WTC11 (cell line): ENCODE data around the gene IVNS1ABP. TPM values are rescaled to one million over a fixed set of nuclear protein-coding genes. Genes with fewer than 3 reads are reported as not detected.

Source experiments
- ATAC-seq: fragments of 200-7000 bp; cut with Tn5 transposase; 2 replicates; pipeline ENCODE4 v1.10.0; 2021; ENCODE audit warnings: mild to moderate bottlenecking, moderate library complexity
- CTCF ChIA-PET: fragments of 300-600 bp; sonication (Branson Sonifier 250); formaldehyde crosslinking; loops from one replicate; lab custom pipeline; 2021; ENCODE audit warnings: antibody characterized with exemption; lab: Charles Lee
- POLR2A ChIA-PET: fragments of 350-600 bp; sonication (Branson Sonifier 250); formaldehyde crosslinking; loops from one replicate; lab custom pipeline; 2021; ENCODE audit warnings: antibody characterized with exemption; lab: Charles Lee
- DNase-seq: peaks from one replicate; pipeline ENCODE4 v3.0.0; 2021; ENCODE audit warnings: low spot score
- H3K27ac Mint-ChIP-seq: 2 replicates; pipeline ENCODE4 v1.8.0; 2021; ENCODE audit warnings: mixed read lengths
- H3K27me3 Mint-ChIP-seq: 2 replicates; pipeline ENCODE4 v1.8.0; 2021; ENCODE audit warnings: low read depth, mild to moderate bottlenecking, moderate library complexity, mixed read lengths
- H3K36me3 Mint-ChIP-seq: 2 replicates; pipeline ENCODE4 v1.8.0; 2021; ENCODE audit warnings: mixed read lengths
- H3K4me1 Mint-ChIP-seq: 2 replicates; pipeline ENCODE4 v1.8.0; 2022; ENCODE audit warnings: mixed read lengths
- H3K4me3 Mint-ChIP-seq: 2 replicates; pipeline ENCODE4 v1.8.0; 2021; ENCODE audit warnings: mild to moderate bottlenecking, moderate library complexity, mixed read lengths
- H3K9me3 Mint-ChIP-seq: 2 replicates; pipeline ENCODE4 v1.8.0; 2021; ENCODE audit warnings: mixed read lengths
- CREM ChIP-seq: sonication (generic); formaldehyde crosslinking; IDR thresholded peaks from 2 replicates; pipeline ENCODE4 v1.8.1; 2022; ENCODE audit warnings: mild to moderate bottlenecking, missing genetic modification reagents, moderate library complexity
- FOXK1 ChIP-seq: sonication (generic); formaldehyde crosslinking; IDR thresholded peaks from 2 replicates; pipeline ENCODE4 v1.8.0; 2022; ENCODE audit warnings: mild to moderate bottlenecking, moderate library complexity, missing genetic modification reagents
- IRF2 ChIP-seq: sonication (generic); formaldehyde crosslinking; IDR thresholded peaks from 2 replicates; pipeline ENCODE4 v1.8.0; 2022; ENCODE audit warnings: low read depth, missing genetic modification reagents, borderline replicate concordance
- MAX ChIP-seq: sonication (generic); formaldehyde crosslinking; IDR thresholded peaks from 2 replicates; pipeline ENCODE4 v1.8.0; 2022; ENCODE audit warnings: mild to moderate bottlenecking, missing genetic modification reagents
- NFATC4 ChIP-seq: fragments of 250-450 bp; sonication (Bioruptor Pico); IDR thresholded peaks from 2 replicates; pipeline ENCODE4 v1.9.0; 2021; ENCODE audit warnings: mild to moderate bottlenecking
- NR3C1 ChIP-seq: sonication (generic); formaldehyde crosslinking; conservative IDR thresholded peaks from 2 replicates; pipeline ENCODE4 v1.8.1; 2023; ENCODE audit warnings: low read depth, mild to moderate bottlenecking, missing genetic modification reagents
- PRDM15 ChIP-seq: sonication (generic); formaldehyde crosslinking; IDR thresholded peaks from 2 replicates; pipeline ENCODE4 v1.8.0; 2022; ENCODE audit warnings: missing genetic modification reagents
- SMAD4 ChIP-seq: sonication (generic); formaldehyde crosslinking; IDR thresholded peaks from 2 replicates; pipeline ENCODE4 v1.8.0; 2022; ENCODE audit warnings: mild to moderate bottlenecking, missing genetic modification reagents
- SP1 ChIP-seq: sonication (generic); formaldehyde crosslinking; conservative IDR thresholded peaks from 2 replicates; pipeline ENCODE4 v1.8.1; 2022; ENCODE audit warnings: missing genetic modification reagents
- TP53 ChIP-seq: sonication (generic); formaldehyde crosslinking; IDR thresholded peaks from 2 replicates; pipeline ENCODE4 v1.8.1; 2023; ENCODE audit warnings: mild to moderate bottlenecking, missing genetic modification reagents
- ZNF263 ChIP-seq: sonication (generic); formaldehyde crosslinking; IDR thresholded peaks from 2 replicates; pipeline ENCODE4 v1.8.1; 2022; ENCODE audit warnings: low read depth, mild to moderate bottlenecking, moderate library complexity, missing genetic modification reagents
- ZNF281 ChIP-seq: sonication (generic); formaldehyde crosslinking; IDR thresholded peaks from 2 replicates; pipeline ENCODE4 v1.8.0; 2023; ENCODE audit warnings: mild to moderate bottlenecking, missing genetic modification reagents
- ZNF512 ChIP-seq: sonication (generic); formaldehyde crosslinking; IDR thresholded peaks from 2 replicates; pipeline ENCODE4 v1.8.1; 2022; ENCODE audit warnings: missing genetic modification reagents, borderline replicate concordance
- total RNA-seq: library from RNA; stranded (reverse); gene quantifications from 3 replicates; pipeline ENCODE4 v1.2.3, GENCODE V29; 2021
- TF ChIP-seq, protein P1 (sequence below): sonication (generic); formaldehyde crosslinking; IDR thresholded peaks from 2 replicates; pipeline ENCODE4 v1.8.1; 2022; ENCODE audit warnings: mild to moderate bottlenecking, moderate library complexity, missing genetic modification reagents
- TF ChIP-seq, protein P2 (sequence below): fragments of 250-450 bp; sonication (Bioruptor Pico); IDR thresholded peaks from 2 replicates; pipeline ENCODE4 v1.9.0; 2021; ENCODE audit warnings: moderate library complexity, mild to moderate bottlenecking, inconsistent platforms, borderline replicate concordance
- TF ChIP-seq, protein P3 (sequence below): fragments of 250-450 bp; sonication (Bioruptor Pico); conservative IDR thresholded peaks from 2 replicates; pipeline ENCODE4 v1.9.0; 2021; ENCODE audit warnings: mild to moderate bottlenecking
- TF ChIP-seq, protein P4 (sequence below): sonication (generic); formaldehyde crosslinking; IDR thresholded peaks from 2 replicates; pipeline ENCODE4 v1.8.1; 2022; ENCODE audit warnings: low read depth, missing genetic modification reagents, borderline replicate concordance

IVNS1ABP gene
- total RNA-seq, 1 experiment from 2014 or later: 159 TPM

GRCh38 chr1:185311589-185312225 lies 5.3 kb downstream of the IVNS1ABP start:
- ChIA-PET CTCF (no interaction called here), POLR2A (no interaction called here)
- DNase-seq (no peak), ATAC-seq (no peak)
- Mint-ChIP-seq H3K27me3 (no peaks in the 10 kb centered on the region), H3K27ac (no peak overlapping the region; the same call in 1 of the 2 replicates), H3K4me3 (peak overlapping the region; percentile 1)
- TF ChIP-seq, protein P1, sequence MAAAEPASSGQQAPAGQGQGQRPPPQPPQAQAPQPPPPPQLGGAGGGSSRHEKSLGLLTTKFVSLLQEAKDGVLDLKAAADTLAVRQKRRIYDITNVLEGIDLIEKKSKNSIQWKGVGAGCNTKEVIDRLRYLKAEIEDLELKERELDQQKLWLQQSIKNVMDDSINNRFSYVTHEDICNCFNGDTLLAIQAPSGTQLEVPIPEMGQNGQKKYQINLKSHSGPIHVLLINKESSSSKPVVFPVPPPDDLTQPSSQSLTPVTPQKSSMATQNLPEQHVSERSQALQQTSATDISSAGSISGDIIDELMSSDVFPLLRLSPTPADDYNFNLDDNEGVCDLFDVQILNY (CRISPR knock-in tag): no peak
- TF ChIP-seq, protein P2, sequence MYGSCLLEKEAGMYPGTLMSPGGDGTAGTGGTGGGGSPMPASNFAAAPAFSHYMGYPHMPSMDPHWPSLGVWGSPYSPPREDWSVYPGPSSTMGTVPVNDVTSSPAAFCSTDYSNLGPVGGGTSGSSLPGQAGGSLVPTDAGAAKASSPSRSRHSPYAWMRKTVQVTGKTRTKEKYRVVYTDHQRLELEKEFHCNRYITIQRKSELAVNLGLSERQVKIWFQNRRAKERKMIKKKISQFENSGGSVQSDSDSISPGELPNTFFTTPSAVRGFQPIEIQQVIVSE (CRISPR knock-in tag): no peak
- TF ChIP-seq SMAD4 (CRISPR knock-in tag): no peak
- TF ChIP-seq, all 79 proteins: peak for 0
- Mint-ChIP-seq H3K4me1 (peaks cover 43% of the 10 kb centered on the region), H3K9me3 (no peaks in the 10 kb centered on the region), H3K36me3 (peaks cover 44% of the 10 kb centered on the region)

DNA sequence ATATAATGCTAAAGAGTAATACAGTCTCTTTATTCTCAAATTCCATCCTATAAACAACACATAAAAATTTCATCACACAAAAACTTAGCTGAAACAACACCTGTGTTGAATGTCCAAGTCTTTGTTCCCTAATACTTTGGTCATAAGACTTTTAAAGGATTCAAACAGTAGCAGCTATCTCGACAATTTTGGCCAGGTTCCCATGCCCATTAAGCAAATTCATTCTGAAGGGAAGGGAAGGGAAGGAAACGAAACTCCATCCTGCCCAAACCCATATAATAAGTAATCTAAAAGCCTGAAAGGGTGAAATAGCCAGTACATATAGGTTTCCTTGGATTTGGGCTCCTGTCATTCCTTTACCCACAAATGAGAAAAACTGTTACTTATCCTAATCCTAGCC lies 7.5 kb downstream of the IVNS1ABP start:
- Mint-ChIP-seq H3K4me1 (peaks cover 32% of the 10 kb centered on the region), H3K27ac (no peak overlapping the region), H3K9me3 (no peaks in the 10 kb centered on the region), H3K36me3 (peaks cover 59% of the 10 kb centered on the region), H3K27me3 (no peaks in the 10 kb centered on the region), H3K4me3 (no peak overlapping the region)
- CTCF ChIA-PET: no interaction called here
- POLR2A ChIA-PET: no interaction called here
- TF ChIP-seq SP1 (no peak), CREM (CRISPR knock-in tag) (no peak), PRDM15 (no peak), MAX (CRISPR knock-in tag) (no peak), ZNF263 (no peak), ZNF281 (CRISPR knock-in tag) (no peak), FOXK1 (CRISPR knock-in tag) (no peak), IRF2 (no peak), NFATC4 (CRISPR knock-in tag) (no peak), TP53 (no peak), NR3C1 (no peak), ZNF512 (CRISPR knock-in tag) (no peak)
- TF ChIP-seq, protein P3, sequence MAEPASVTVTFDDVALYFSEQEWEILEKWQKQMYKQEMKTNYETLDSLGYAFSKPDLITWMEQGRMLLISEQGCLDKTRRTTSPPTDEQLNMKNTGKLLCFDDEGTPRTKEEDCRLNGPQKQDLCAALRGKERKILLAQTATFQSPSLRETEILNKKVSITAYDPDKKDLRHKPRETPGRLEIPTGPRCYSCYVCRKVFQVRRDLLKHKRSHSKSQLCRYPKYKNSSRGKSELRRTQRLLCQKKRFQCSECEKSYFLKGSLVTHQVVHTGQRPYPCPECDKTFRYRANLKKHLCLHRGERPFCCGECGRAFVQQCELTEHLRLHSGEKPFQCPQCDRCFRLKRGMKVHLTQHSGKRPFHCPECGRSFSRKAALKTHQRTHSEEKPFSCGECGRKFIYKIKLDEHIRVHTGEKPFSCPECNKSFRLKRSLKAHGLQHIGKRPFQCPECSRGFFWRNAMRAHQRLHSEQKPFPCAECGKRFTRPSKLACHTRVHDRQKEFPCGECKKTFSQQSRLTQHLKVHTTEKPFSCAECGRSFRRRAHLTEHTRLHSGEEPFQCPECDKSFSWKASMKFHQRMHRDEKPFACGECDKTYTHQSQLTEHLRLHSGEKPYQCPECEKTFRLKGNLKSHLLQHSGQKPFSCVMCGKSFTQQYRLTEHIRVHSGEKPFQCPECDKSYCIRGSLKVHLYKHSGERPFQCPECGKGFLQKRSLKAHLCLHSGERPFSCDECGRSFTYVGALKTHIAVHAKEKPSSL (CRISPR knock-in tag): no peak
- TF ChIP-seq, protein P4, sequence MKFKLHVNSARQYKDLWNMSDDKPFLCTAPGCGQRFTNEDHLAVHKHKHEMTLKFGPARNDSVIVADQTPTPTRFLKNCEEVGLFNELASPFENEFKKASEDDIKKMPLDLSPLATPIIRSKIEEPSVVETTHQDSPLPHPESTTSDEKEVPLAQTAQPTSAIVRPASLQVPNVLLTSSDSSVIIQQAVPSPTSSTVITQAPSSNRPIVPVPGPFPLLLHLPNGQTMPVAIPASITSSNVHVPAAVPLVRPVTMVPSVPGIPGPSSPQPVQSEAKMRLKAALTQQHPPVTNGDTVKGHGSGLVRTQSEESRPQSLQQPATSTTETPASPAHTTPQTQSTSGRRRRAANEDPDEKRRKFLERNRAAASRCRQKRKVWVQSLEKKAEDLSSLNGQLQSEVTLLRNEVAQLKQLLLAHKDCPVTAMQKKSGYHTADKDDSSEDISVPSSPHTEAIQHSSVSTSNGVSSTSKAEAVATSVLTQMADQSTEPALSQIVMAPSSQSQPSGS (CRISPR knock-in tag): no peak
- ATAC-seq (no peak), DNase-seq (no peak)
